K562 (cell line): ENCODE data around the gene DGKA. TPM values are rescaled to one million over a fixed set of nuclear protein-coding genes. Genes with fewer than 3 reads are reported as not detected.

Experiments
- RFX7 ChIP-seq: fragments of 250-450 bp; sonication (Bioruptor Pico); IDR thresholded peaks from 2 replicates; pipeline ENCODE4 v1.5.1; 2021; ENCODE audit warnings: mild to moderate bottlenecking
- SIN3A ChIP-seq, 2 experiments: fragments of 150-350 bp in 1 of 2; IDR thresholded peaks; 2 replicates each; pipeline ENCODE4 v1.6.1; 2011 to 2016; ENCODE audit warnings: borderline replicate concordance in 2 of 2, low read depth in 2 of 2, low read length in 2 of 2, mild to moderate bottlenecking in 2 of 2, moderate library complexity in 2 of 2; ENCODE audit not compliant: control insufficient read depth in 1 of 2
- SRSF1 ChIP-seq: fragments of 200-400 bp; formaldehyde crosslinking; IDR thresholded peaks from 2 replicates; pipeline ENCODE4 v1.6.1; 2017; ENCODE audit warnings: mild to moderate bottlenecking, low read depth, low read length, moderate library complexity
- polyA plus RNA-seq, 8 experiments: library from polyadenylated mRNA; depleted of rRNA in 4 of 8; stranded (reverse) in 5 of 8; unstranded in 3 of 8; fragments of >200 nt; fragmentation: Nextera tagmentation in 2 of 8; fragmentation: Illumina TruSeq in 1 of 8; extraction: Ambion mirVana in 2 of 8; extraction: Trizol in 1 of 8; gene quantifications; 2 replicates each; pipeline versions ENCODE4 v1.2.1 to v1.2.3, GENCODE V29; 2011 to 2014; ENCODE audit warnings: inconsistent platforms in 1 of 8, missing spikeins in 1 of 8
- total RNA-seq, 7 experiments: library from RNA; depleted of rRNA in 6 of 7; stranded (reverse); fragments of >200 nt in 6 of 7; fragmentation: Illumina TruSeq in 2 of 7; extraction: Trizol in 2 of 7; gene quantifications; 2 replicates each; pipeline versions ENCODE4 v1.2.1 to v1.2.3, GENCODE V29; 2011 to 2021; ENCODE audit warnings: low replicate concordance in 1 of 7
- TF ChIP-seq, protein P1 (sequence below): sonication (generic); formaldehyde crosslinking; IDR thresholded peaks from 2 replicates; pipeline ENCODE4 v1.8.0; 2022; ENCODE audit warnings: missing genetic modification reagents, mild to moderate bottlenecking, borderline replicate concordance
- TF ChIP-seq, protein P2 (sequence below): sonication (generic); formaldehyde crosslinking; IDR thresholded peaks from 2 replicates; pipeline ENCODE4 v1.8.0; 2022; ENCODE audit warnings: mild to moderate bottlenecking, missing genetic modification reagents

Gene DGKA
- total and polyA plus RNA-seq, 9 of the 15 experiments (the other 6 are each of a cell fraction or from before 2014, with no cell fraction given): 3.4 to 12.4 (median 6.2) TPM

DNA sequence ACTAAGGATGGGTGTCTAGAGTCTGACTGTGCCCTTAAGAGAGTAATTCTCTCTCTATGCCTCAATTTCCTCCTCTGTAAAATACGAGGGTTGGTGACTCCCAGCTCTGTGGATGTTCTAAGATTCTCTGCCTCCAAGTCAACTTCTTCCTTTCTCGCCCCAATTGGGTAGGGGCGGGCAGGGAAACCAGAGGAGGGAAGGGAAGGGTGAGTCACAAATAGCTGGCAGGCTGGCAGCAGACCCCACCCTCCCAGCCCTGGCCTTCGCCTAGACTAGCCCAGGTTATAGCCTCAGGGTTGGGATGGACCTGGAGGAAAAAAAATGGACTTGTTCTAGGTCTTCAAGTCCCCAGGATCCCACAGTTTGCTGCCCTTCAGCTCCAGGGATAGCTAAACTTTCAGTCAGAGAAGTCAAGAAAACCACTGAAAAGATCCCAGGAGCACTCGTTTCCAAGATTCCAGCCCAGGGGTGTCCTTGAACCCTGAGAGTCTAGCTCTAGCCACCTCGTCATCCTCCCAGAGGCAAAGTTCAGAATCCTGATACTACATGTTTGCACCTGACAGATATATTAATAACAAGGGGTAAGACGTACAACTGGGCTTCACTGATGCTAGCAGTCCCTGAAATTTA is 2.3 kb downstream of the DGKA start (continued):
- TF ChIP-seq, protein P1, sequence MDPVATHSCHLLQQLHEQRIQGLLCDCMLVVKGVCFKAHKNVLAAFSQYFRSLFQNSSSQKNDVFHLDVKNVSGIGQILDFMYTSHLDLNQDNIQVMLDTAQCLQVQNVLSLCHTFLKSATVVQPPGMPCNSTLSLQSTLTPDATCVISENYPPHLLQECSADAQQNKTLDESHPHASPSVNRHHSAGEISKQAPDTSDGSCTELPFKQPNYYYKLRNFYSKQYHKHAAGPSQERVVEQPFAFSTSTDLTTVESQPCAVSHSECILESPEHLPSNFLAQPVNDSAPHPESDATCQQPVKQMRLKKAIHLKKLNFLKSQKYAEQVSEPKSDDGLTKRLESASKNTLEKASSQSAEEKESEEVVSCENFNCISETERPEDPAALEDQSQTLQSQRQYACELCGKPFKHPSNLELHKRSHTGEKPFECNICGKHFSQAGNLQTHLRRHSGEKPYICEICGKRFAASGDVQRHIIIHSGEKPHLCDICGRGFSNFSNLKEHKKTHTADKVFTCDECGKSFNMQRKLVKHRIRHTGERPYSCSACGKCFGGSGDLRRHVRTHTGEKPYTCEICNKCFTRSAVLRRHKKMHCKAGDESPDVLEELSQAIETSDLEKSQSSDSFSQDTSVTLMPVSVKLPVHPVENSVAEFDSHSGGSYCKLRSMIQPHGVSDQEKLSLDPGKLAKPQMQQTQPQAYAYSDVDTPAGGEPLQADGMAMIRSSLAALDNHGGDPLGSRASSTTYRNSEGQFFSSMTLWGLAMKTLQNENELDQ (CRISPR knock-in tag): no peak
- TF ChIP-seq SRSF1 (no peak), SIN3A (IDR thresholded peaks at IDR 0.05; ENCODE audit: borderline replicate concordance in 2 of 2, control insufficient read depth in 1 of 2, low read depth in 2 of 2, low read length in 2 of 2) (no peak), RFX7 (CRISPR knock-in tag) (no peak)
- TF ChIP-seq, protein P2, sequence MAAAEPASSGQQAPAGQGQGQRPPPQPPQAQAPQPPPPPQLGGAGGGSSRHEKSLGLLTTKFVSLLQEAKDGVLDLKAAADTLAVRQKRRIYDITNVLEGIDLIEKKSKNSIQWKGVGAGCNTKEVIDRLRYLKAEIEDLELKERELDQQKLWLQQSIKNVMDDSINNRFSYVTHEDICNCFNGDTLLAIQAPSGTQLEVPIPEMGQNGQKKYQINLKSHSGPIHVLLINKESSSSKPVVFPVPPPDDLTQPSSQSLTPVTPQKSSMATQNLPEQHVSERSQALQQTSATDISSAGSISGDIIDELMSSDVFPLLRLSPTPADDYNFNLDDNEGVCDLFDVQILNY (CRISPR knock-in tag): no peak
